DLD1 (cell line): ENCODE measurements around the gene MNS1.
"Not testable (repeated sequence)": the region's sequence is repeated elsewhere in the genome, so short reads cannot be mapped to it uniquely, and the experiment has no call there.

Experiments
- in situ Hi-C: cut with HindIII; loops from 2 replicates; pipeline ENCODE4 v1.10.0; 2017; ENCODE audit warnings: low sequenced_read_pairs

Gene MNS1

DNA sequence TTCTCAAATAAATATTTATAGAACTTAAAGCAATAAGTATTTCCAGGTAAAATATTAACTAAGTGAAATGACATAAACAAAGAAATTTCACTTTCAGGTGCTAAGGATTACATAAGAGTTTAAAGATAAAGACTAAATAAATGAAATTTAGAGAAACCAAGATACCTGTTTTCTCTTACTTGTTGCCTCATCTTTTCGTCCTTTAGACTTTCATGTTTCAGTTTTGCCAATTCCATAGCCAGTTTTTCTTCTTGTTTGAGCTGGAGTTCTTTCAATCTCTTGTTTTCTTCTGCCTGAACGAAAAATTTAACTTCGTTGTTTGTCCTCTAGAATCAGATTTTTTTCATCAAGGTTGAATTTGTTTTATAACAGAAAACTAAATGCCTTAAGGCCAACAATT lies 8.7 kb downstream of the MNS1 start:
- in situ Hi-C loops, result no loop called here

DNA sequence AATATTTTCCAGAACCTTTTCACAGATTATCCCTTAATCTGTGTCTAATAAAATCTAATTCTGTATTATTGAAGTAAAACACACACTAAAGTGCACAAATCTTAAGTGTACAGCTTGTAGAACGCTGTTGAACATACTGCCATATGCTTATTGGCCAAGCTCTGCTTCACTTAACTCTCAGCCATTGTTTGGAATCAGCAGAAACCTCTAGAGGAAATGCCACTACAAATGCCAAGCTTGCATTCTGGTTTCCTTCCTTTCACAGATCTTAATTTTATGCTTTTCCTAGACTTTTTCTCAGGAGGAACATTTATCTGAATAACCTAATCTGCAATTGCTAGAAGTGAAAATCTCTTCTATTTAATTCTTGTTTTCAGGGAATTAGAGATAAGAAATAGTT lies 10.1 kb downstream of the MNS1 start:
- in situ Hi-C loops, result no loop called here

DNA sequence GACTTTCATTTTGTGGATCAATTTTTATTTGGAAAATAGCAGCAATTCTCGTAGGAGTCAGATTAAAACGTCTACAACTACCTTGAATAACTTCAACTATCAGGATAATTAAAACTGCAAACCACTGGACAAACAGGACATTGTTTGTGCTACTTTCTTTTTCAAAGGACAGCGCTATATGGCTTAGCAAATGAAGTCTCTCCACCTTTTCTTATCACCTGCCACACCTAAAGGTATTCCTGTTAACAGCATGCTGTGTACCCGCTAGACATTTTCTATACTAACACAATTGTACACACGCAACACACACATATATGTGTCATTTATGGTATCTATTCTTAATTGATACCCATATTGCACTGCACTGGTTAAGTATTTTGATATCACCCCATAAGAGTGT lies 19.2 kb downstream of the MNS1 start:
- in situ Hi-C loops, result no loop called here

DNA sequence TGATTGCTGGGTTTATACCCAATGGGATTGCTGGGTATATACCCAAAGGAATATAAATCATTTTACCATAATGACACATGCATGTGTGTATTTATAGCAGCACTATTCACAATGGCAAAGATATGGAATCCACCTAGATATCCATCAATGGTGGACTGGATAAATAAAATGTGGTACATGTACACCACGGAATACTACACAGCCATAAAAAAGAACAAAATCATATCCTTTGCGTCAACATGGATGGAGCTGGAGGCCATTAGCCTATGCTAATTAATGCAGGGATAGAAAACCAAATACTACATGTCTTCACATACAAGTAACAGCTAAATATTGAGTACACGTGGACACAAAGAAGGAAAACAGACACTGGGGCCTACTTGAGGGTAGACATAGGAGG lies 22.6 kb downstream of the MNS1 start:
- in situ Hi-C loops, result no loop called here

DNA sequence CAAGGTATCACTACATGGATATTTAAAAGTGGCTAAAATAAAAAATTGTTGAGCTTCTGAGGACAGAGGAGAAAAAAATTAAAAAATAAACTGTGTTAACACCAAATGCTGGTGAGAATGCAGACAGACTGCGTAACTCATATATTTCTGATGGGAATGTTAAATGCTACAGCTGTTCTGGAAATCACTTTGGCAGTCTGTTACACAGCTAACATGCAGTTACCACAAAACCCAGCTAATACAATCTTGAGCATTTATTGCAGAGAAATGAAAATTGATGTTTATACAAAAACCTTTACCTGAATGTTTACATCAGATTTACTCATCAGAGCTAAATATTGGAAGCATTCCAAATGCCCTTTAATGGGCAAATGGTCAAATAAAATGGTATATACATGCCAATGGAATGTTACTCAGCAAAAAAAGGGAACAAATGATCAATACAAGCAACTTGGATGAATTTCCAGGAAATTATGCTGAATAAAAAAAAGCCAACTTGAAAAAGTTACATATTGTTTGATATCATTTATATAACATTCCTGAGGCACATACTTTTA lies 24.6 kb downstream of the MNS1 start:
- in situ Hi-C loops, result no loop called here

DNA sequence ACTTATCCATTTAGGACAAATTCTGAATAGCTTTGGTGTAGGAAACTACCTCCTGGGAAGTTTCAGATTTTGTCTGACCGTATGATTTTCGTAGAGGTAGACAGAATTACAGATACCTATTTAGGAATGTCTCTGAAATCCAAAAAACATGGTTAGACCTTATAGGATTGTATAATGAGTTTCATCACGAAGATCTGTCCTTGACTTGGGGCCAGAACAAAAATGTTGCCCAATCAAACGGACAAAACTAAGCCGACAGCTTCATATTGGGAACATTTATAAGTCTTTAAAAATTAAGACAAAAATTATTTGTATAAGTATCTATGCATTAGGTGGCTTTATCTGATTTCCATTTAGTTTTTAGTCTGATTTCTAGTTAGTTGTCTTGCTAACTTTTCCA lies 32.6 kb downstream of the MNS1 start:
- in situ Hi-C loops, result no loop called here

DNA sequence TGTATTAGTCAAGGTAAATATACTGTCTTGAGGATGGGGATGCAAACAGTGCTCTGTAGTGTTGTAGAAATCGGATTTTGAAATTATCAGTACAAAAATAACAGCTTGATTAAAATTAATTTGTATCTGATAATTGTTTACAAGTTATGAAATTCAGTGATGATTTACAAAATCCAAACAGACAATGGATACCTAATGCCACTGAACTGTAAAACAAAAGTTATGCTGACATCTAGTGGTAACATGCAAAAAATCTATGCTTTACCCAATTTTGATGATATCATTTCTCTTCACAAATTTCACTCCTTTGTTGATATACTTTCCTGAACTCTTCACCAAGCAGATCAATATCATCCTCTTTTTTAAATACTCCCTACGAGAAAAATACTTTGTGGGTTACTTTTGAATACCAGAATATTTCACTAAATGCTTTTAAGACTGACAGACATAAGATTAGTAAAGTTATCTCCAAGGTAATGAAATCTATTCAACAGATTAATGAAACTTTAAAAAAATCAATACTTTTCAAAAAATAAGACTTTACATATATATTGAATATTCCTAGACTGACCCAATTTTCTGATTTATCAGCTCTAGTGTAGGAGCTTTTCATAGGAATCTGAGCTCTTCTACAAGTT lies 36.0 kb downstream of the MNS1 start:
- in situ Hi-C loops, result no loop called here

DNA sequence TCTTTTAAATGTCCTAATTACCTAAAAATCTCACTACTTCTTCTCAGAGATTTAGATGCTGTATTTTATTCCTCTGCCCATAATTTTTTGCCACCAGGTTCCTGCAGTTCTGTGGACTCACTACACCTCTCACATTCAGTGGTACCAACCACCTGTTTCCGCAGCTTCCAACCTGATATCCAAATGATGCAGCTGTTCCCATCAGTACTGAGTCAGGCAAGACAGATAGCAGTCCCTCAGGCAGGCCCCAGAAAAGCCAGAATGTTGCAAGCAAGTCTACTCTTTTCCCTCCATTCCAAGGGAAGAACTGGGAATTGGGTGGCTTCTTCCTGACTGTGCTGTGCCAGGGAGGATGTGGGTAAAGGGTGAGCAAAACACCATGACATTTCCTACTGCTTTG lies 39.0 kb downstream of the MNS1 start:
- in situ Hi-C loops, result no loop called here

DNA sequence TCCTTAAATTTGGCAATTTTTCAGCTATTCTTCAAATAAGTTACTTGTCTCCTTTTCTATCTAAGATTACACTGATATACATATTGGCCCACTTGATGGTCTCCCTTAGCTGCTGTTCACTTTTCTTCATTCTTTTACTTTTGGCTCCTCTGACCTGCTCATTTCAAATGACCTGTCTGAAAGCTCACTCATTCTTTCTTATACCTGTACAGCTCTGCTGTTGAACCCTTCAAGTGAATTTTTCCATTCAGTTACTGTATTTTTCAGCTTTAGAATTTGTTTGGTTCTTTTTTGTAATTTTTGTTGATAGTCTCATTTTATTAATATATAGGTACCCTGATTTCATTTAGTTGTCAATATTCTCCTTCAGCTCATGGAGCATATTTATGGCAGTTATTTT lies 39.7 kb downstream of the MNS1 start:
- in situ Hi-C loops, result no loop called here

DNA sequence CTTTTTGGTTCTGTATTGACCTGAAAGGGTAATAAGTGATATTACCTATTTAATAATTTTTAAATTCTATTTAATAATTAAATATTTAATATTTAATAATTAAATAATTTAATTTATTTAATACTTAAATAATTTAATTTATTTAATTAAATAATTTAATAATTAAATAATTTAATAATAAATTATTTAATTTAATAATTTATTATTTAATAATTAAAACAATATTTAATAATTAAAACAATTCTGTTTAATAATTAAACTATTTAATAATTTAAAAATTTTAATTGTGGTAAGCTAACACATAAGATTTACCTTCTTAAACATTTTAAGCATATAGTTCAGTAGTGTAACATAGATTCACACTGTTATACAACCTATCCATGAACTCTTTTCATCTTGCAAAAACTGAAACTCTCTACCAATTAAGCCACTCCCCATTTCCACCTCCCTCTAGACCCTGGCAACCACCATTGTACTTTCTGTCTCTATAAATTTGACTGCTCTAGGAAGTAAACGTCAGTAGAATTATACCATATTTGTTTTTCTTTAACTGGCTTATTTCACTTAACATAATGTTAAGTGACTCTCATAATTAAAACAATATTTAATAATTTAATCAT lies 51.7 kb downstream of the MNS1 start:
- in situ Hi-C loops, result not testable (repeated sequence)

DNA sequence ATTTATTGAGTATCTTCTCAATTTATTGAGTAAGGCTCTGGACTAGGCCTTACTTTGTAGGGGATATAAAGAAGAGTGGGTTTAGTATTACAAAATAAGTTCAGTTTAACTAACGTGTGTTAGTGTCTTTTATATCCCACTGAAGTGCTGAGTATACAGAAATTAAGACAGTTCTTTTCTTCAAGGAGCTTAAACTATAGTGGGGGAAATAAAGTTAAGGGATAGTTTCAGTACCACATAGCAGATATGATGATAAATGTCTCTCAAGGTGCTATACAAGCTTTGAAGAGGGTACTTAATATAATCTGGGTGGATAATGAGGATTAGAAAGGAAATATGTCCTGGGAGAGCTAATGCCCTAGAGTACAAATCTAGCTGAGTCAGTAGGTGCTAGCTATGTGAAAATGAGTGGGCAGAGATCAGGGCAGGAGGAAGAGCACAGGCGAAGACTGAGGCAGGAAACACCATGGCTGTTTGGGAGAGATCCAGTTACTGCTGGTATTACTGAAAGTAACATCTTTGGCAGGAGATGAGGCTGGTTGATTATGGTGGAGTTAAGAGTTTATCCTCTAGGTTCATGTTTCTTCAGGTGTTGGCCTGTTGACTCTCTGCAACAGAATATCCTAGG lies 53.7 kb downstream of the MNS1 start:
- in situ Hi-C loops, result no loop called here

DNA sequence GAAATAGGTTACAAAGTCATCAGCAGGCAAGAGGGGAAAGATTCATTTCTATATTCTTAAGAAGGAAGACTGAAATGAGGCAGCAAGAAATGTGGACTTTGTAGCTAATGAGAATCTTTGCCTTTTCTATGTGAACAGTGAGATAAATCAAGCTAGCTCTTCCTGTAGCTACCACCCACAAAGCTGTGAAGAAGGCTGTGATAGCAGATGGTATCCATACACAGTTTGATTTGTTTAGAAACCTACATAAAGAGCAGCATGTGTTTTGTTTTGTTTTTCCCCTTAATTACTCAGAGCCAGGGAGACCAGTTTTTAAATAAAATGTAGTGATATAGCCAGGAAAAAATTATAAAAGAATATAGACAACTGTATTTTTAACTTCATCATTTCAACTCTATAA lies 54.2 kb downstream of the MNS1 start:
- in situ Hi-C loops, result no loop called here

DNA sequence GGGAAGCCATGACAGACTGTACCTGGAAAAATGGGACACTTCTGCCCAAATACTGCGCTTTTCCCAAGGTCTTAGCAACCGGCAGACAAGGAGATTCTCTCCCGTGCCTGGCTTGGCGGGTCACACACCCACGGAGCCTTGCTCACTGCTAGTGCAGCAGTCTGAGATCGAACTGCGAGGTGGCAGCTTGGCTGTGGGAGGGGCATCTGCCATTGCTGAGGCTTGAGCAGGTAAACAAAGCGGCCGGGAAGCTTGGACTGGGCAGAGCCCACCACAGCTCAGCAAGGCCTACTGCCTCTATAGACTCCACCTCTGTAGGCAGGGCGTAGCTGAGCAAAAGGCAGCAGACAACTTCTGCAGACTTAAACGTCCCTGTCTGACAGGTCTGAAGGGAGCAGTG lies 65.7 kb downstream of the MNS1 start:
- in situ Hi-C loops, result not testable (repeated sequence)

DNA sequence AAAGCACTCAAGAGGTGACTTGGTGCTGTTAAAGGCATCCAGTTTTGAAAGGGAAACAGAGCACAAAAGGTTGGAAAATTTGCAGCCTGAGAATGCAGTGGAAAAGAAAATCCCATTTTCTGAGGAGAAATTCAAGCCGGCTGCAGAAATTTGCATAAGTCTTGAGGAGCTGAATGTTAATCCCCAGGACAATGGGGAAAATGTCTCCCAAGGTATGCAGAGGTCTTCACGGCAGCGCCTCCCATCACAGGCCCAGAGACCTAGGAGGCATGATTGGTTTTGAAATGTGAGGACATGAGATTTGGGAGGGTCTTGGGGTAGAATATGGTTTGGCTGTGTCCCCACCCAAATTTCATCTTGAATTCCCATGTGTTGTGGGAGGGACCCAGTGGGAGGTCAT lies 67.6 kb downstream of the MNS1 start:
- in situ Hi-C loops, result not testable (repeated sequence)

DNA sequence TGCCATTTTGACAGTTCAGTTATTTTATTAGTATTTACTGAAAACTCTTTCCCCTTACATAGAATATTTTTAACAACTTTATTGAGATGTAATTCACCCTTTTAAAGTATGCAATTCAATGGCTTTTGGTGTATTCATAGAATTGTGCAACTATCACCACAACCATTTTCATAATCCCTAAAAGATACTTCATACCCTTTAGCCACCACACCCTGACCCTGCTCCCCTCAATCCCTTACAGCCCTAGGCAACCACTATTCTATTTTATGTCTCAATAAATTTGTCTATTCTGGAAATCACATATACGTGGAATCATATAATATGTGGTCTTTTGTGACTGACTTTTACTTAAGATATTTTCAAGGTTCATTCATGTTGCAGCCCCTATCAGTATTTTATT lies 70.0 kb downstream of the MNS1 start:
- in situ Hi-C loops, result no loop called here

DNA sequence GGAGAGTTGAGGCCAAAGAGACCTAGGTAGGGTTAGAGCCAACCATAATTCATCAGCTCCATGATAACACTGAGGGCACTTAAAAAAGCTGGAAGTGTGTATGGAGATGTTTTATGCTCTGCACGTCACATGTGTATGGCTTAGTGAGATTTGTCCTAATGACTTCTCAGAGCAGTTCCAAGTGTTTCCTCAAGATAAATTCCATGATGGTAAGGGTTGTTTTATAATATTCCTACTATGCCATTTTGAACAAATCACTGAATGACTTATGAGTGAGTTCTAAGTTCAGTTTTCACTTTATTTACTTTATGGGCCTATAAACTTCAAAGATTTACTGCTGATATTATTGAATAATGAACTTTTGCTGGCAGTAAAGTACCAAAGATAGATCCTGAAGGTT lies 71.7 kb downstream of the MNS1 start:
- in situ Hi-C loops, result no loop called here

DNA sequence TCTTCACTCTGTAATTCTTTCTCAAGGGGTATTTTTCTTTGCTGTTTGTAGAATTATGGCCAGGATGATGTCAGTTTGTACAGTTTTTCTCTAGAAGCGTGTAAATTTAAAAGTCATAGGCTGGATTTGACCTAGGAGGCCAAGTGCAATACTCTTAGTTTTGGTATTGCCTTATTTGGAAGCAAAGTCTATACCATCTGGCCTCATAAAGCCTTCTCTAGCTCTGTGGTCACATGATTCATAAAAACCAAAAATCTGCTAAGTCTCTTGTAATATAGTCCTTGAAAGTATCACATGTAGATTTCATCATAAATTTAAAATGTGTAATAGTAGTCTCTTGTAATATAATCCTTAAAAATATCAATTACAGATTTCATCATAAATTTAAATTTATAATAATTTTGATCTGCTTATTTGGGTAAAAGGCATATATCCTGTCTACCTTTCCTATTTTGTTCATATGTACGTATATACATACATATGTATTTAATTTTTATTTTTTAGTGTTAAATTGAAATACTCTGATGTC lies 74.1 kb downstream of the MNS1 start:
- in situ Hi-C loops, result no loop called here

DNA sequence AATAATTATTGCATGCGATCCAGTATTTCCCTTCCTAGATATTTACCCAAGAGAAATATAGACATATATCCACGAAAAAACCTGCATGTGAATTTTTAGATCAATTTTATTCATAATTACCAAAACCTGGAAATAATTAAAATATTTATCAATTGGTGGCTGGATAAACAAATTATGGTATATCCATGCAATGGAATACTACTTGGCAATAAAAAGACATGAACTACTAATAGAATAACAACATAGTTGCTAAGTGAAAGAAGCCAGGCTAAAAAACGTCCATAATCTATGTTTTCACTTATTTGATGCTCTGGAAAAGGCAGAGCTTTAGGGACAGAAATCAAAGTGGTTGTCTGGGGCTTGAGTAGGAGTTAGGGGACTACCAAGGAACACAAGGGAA lies 79.0 kb downstream of the MNS1 start:
- in situ Hi-C loops, result no loop called here

DNA sequence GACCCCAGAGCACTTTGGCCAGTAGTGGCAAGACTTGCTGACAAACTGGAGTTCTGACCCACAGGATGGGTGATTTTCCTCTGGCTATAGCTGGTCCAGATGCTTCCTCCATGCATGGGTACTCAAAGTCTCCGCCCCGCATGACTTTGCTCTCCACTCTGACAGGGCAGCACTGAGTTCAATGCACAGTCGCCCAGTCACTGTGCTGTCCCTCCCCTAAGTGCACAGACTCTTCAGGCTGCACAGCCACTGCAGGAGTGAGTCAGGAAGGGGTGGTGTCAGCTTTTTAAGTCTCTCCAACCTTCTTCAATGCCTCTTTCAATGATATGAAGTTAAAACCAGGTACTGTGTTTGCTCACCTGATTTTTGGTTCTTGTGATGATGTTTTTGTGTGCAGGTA lies 81.9 kb downstream of the MNS1 start:
- in situ Hi-C loops, result no loop called here
